HG03469 (cell line): ENCODE data around the gene APOBR.
"Not testable (repeated sequence)": the region's sequence is repeated elsewhere in the genome, so short reads cannot be mapped to it uniquely, and the experiment has no call there.

ENCODE experiments used
- ATAC-seq: cut with Tn5 transposase; IDR thresholded peaks from one replicate; pipeline ENCODE4 v1.9.1; 2021; ENCODE audit warnings: mild to moderate bottlenecking, moderate library complexity, moderate number of reproducible peaks; ENCODE audit not compliant: unreplicated experiment

APOBR gene

GRCh38 chr16:28494121-28494851 is at the start of gene APOBR:
Gene APOBR (plus strand): TSS chr16:28494643. CDS start chr16:28494682, 39 bp downstream.
- peak; percentile 39 for ATAC-seq

- not testable (repeated sequence) for ATAC-seq
These were observed 48.1 kb upstream of the APOBR start for GRCh38 chr16:28446388-28446787.

- not testable (repeated sequence) for ATAC-seq
These were observed 47.4 kb upstream of the APOBR start for GRCh38 chr16:28447081-28447480.

GRCh38 chr16:28473714-28474265 is 20.7 kb upstream of the APOBR start:
- no peak for ATAC-seq

GRCh38 chr16:28475221-28475620 is 19.2 kb upstream of the APOBR start:
- ATAC-seq = no peak

GRCh38 chr16:28477311-28477920 is 17.0 kb upstream of the APOBR start:
- ATAC-seq = no peak

- no peak for ATAC-seq
These were observed 15.8 kb upstream of the APOBR start for GRCh38 chr16:28478506-28479180.

- no peak for ATAC-seq
These were observed 12.4 kb upstream of the APOBR start for GRCh38 chr16:28482026-28482425.

- ATAC-seq = not testable (repeated sequence)
These were observed 11.1 kb upstream of the APOBR start for GRCh38 chr16:28483361-28483760.

GRCh38 chr16:28486266-28486665 is 8.2 kb upstream of the APOBR start:
- ATAC-seq = no peak

GRCh38 chr16:28491230-28491969 is 3.0 kb upstream of the APOBR start:
- no peak for ATAC-seq

- ATAC-seq = no peak
These were observed 2.4 kb upstream of the APOBR start, which contains the start of gene CLN3 for GRCh38 chr16:28491970-28492474. Gene CLN3 (minus strand): TSS chr16:28492074. CDS start chr16:28491759, 315 bp downstream.

GRCh38 chr16:28492511-28492910 is 1.9 kb upstream of the APOBR start:
- no peak for ATAC-seq

GRCh38 chr16:28495098-28495793 is 803 bp downstream of the APOBR start:
- ATAC-seq = no peak

GRCh38 chr16:28495795-28496749 is 1.6 kb downstream of the APOBR start:
- no peak for ATAC-seq

GRCh38 chr16:28496844-28497243 is 2.4 kb downstream of the APOBR start:
- no peak for ATAC-seq

GRCh38 chr16:28497386-28497785 is 2.9 kb downstream of the APOBR start:
- ATAC-seq = no peak

GRCh38 chr16:28497861-28498599 is 3.6 kb downstream of the APOBR start:
- ATAC-seq = no peak
